GM12873 (cell line): Measurements from ENCODE around the gene PRPF40B.

ENCODE experiments used
- TF ChIP-seq, protein P1 (sequence below): IDR thresholded peaks from 2 replicates; pipeline ENCODE4 v1.5.1; 2012; ENCODE audit warnings: low read depth, mild to moderate bottlenecking, moderate library complexity, low read length, control low read depth; ENCODE audit not compliant: insufficient read depth; ENCODE audit errors: missing control alignments

PRPF40B gene

DNA sequence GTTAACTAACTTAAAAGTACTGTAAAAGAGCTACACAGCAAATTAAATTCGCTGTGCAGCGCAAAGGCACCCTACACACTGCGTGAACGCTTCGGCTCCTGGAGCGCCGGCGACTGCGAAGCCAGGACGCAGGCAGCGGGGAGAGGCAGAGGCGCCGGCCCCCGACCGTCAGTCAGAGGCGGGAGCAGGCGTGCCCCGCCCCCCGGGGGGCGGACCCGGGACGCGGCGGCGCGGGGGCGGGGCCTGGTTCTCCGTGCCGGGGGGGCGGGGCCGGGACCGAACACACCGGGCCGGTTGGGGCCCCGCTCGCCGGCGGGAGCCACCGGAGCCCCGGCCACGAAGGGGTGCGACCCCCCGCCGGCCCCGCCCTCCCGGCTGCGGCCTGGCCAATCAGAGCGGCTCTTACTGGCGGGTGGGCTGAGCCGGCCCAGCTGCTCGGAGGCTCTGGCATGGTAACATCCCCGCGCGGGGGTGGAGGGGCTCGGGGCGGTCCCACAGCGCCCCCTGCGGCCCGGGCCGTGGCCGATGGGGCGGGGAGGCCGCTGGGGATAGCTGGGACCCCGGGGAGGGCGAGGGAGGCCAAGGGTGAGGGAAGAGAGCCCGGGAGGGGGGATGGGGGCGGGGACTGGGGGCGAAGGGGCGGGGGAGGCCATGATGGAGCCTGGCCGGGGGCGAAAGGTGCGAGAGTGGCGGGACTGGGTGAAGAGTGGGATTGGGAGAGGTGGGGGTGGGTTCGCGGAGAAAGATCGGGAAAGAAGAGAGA, at the start of gene PRPF40B:
Gene PRPF40B, plus strand, starts transcription at position 420 of the 763 bp plus-strand sequence. Its CDS starts 30 bp downstream, at position 450.
- TF ChIP-seq, protein P1, sequence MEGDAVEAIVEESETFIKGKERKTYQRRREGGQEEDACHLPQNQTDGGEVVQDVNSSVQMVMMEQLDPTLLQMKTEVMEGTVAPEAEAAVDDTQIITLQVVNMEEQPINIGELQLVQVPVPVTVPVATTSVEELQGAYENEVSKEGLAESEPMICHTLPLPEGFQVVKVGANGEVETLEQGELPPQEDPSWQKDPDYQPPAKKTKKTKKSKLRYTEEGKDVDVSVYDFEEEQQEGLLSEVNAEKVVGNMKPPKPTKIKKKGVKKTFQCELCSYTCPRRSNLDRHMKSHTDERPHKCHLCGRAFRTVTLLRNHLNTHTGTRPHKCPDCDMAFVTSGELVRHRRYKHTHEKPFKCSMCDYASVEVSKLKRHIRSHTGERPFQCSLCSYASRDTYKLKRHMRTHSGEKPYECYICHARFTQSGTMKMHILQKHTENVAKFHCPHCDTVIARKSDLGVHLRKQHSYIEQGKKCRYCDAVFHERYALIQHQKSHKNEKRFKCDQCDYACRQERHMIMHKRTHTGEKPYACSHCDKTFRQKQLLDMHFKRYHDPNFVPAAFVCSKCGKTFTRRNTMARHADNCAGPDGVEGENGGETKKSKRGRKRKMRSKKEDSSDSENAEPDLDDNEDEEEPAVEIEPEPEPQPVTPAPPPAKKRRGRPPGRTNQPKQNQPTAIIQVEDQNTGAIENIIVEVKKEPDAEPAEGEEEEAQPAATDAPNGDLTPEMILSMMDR, result peak; percentile 59

DNA sequence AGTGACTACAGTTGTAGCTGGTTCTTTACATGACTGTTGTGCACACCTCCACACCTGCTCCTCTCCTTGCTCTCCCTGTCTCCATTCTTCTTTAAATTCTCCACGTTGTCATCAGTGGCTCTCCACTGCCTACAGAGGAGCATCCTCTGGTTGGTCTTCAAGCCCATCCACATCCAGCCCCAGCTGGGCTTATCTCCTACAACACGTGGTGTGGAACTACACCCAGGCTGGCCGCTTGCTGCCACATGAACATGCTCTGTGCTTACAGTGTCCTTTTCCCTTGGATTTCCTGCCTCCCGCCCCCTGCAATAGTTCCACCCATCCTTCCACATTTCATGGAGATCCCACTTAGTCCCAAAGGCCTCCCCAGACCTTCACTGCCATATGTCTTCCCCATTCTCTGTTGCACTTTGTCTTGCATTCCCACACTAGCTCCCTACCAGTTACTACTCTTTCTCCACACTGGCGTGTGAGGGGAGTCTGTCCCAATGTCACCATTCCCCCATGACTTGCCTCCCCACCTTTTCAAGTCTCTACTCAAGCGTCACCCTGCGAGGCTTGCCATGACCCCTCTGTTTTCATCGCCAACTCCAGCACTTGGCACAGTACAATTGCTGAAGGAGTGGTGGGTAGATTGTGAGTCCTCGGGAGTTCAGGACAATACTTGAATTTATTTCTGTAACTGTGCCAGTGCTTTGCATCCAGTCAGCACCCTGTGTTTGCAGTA, 45.6 kb upstream of the PRPF40B start:
- TF ChIP-seq, protein P1, result no peak

DNA sequence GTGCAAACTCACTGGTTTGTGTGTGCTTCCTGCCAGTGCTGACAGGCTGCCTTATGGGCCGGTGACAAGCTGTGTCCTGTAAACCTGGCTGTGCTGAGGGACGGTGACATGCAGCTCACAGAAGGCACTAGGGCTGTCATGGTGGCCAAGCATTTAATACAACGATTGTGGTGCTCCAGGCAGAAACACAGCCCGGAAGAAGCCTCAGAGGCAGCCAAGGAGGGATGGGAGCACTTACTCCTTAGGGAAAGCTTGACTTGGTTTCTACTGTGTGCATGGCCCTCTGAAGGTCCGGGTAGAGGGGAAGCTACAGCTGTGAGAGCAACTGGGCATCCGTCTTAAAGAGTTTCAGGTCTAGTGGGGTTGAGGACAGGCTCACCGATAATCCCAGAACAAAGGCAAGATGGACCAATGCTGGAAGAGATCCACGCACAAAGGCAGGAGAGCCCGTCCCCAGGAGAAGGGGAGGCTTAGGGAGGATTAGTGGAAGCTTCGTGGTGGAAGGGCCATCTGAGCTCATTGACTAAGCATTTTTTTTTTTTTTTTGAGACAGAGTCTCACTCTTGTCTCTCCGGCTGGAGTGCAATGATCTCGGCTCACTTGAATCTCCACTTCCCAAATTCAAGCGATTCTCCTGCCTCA, 44.8 kb upstream of the PRPF40B start:
- TF ChIP-seq, protein P1, result no peak

DNA sequence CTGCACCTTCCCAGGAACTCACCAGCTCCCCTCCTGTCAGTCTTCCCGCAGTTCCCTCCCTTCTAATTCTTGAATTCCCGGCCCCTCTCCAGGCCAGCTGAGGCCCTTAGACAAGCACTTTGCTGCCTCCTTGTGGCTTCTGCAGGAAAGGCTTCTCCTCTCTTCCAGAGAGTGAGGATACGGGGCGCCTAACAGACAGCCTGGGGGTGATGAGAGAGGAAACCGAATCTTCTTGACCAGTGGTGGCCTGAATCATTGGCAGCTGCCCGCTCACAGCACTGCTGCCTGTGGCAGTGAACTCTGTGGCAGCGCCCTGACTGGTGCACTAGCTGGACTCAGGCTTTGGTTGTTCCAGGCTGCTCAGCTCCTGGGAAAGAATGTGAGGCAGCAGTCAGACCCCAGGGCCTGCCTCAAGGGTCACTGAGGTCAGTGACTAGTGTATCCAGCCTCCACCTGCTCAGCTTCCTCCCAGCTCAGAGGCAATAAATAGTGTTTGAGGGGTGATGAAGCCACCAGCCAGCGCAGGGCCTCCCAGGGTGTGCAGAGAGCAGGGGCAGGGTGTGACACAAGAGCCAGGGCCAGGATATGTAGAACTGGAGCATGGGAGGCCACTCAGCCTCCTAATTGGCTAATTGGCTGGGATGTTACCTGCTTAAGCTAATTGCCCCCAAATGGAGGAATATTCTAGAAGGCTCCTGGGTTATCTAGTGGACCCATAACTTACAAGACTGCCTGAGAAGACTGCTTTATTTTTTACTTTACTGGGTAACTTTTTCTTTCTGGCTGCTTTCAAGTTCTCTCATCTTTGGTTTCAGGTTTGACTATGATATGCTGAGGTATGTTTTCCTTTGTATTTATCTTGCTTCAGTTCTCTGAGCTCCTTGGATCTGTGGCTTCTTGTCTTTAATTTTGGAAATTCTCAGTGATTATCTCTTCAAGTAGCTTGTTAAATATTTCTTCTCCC, 42.5 kb upstream of the PRPF40B start:
- TF ChIP-seq, protein P1, result peak; percentile 90

DNA sequence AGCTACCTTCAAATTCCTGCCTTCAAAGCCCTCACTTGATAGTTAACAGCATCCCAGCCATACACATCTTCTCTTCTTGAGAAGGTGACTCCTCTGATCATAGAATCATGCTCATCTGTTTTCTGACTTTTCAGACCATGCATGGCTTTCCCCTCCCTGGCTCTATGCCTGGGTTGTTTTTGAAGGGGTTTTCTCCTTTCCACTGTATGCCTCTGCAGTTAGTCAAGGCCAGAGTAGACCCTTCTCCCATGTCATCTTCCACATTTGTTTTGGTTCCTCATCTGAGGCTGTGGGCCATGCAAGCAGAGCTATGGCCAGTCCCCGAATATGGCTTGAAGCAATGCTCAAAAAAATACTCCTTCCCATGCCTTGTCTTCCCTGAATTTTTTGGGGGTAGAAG, 41.2 kb upstream of the PRPF40B start:
- TF ChIP-seq, protein P1, result no peak

DNA sequence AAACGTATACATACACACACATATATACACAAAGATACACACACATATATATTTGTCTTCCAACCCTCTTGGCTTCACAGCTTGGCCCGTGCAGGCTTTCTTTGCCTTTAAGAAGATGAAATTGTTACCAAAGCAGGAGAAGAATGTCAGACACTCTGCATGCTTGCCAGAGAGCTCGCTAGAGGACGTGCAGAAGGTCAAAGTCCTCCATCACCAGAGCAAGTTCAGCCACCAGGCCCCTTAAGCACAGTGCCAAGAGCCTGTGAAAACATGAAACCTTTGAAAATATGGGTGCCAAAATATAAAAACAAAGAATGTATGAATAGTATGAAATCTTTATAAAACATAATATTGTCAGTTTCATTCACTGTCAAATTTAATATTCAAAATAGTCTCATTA, 40.5 kb upstream of the PRPF40B start:
- TF ChIP-seq, protein P1, result no peak
